Chondrocyte (in vitro differentiated cells): ENCODE data around the gene RASAL1. TPM values are rescaled to one million over a fixed set of nuclear protein-coding genes. Genes with fewer than 3 reads are reported as not detected.
"Not testable (repeated sequence)": the region's sequence is repeated elsewhere in the genome, so short reads cannot be mapped to it uniquely, and the experiment has no call there.

Source experiments
- DNase-seq: peaks from one replicate; pipeline ENCODE4 v3.0.0; 2021; ENCODE audit warnings: mixed read lengths, low spot score
- H3K27ac Mint-ChIP-seq: one replicate; pipeline ENCODE4 v1.8.0; 2021; ENCODE audit warnings: mild to moderate bottlenecking, moderate library complexity, mixed read lengths; ENCODE audit not compliant: unreplicated experiment
- H3K27me3 Mint-ChIP-seq: 2 replicates; pipeline ENCODE4 v1.8.0; 2021; ENCODE audit warnings: low read depth, mixed read lengths
- H3K36me3 Mint-ChIP-seq: 2 replicates; pipeline ENCODE4 v1.8.0; 2021; ENCODE audit warnings: low read depth, mixed read lengths
- H3K4me1 Mint-ChIP-seq: 2 replicates; pipeline ENCODE4 v1.8.0; 2021; ENCODE audit warnings: low read depth, mild to moderate bottlenecking, mixed read lengths
- H3K4me3 Mint-ChIP-seq: one replicate; pipeline ENCODE4 v1.8.0; 2021; ENCODE audit warnings: mild to moderate bottlenecking, moderate library complexity, mixed read lengths; ENCODE audit not compliant: unreplicated experiment
- H3K9me3 Mint-ChIP-seq: 2 replicates; pipeline ENCODE4 v1.8.0; 2021; ENCODE audit warnings: low read depth, mixed read lengths
- total RNA-seq: library from RNA; stranded (reverse); gene quantifications from 3 replicates; pipeline ENCODE4 v1.2.1, GENCODE V29; 2021
- TF ChIP-seq, protein P1 (sequence below): fragments of 200-600 bp; sonication (generic); IDR thresholded peaks from 2 replicates; pipeline ENCODE4 v1.5.0; 2021; ENCODE audit warnings: antibody characterized with exemption, mild to moderate bottlenecking, moderate library complexity

RASAL1 gene
- total RNA-seq, 1 donor from 2014 or later, result not detected

DNA sequence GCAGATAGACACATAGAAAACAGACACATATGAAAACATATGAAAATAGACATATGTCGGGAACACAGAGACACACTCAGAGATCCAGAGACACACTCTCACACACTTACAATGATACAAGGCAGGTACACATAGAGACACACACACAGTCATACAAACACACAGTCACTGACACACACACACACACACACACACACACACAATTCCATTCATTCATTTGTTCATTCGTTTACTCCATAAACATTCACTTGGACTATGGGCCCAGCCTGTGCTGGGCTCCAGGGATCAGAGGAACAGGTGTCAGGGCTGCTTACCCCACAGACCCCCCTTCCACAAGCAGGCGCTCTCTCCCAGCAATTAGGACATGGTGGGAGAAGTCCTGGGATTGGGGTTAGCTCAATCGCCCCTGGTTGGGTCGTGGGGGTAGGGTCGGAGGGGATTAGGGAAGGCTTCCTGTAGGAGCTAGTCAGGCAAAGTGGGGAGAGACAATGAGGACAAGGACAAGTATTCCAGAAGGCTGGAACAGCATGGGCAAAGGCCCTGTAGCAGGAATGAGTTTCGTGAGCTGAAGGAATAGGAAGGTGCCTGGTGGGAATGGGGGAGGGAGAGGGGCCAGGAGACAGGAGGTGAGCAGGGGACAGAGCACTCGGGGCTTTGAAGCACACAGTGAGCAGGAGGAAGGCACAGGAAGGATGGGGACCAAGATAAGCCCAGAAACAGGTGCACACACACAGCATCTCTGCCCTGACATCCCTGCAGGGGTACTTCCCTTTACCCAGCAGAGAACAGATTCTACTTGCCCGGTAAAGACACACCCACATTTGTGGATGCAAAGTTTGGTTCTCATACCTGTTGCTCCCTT, 6.5 kb downstream of the RASAL1 start:
- H3K27ac Mint-ChIP-seq, result no peak overlapping the region
- H3K9me3 Mint-ChIP-seq, result peaks cover 2% of the 10 kb centered on the region
- no peak for DNase-seq
- H3K4me3 Mint-ChIP-seq, result no peak overlapping the region
- TF ChIP-seq, protein P1, sequence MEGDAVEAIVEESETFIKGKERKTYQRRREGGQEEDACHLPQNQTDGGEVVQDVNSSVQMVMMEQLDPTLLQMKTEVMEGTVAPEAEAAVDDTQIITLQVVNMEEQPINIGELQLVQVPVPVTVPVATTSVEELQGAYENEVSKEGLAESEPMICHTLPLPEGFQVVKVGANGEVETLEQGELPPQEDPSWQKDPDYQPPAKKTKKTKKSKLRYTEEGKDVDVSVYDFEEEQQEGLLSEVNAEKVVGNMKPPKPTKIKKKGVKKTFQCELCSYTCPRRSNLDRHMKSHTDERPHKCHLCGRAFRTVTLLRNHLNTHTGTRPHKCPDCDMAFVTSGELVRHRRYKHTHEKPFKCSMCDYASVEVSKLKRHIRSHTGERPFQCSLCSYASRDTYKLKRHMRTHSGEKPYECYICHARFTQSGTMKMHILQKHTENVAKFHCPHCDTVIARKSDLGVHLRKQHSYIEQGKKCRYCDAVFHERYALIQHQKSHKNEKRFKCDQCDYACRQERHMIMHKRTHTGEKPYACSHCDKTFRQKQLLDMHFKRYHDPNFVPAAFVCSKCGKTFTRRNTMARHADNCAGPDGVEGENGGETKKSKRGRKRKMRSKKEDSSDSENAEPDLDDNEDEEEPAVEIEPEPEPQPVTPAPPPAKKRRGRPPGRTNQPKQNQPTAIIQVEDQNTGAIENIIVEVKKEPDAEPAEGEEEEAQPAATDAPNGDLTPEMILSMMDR, result no peak
- no peaks in the 10 kb centered on the region for H3K36me3 Mint-ChIP-seq
- no peaks in the 10 kb centered on the region for H3K4me1 Mint-ChIP-seq
- peaks cover 39% of the 10 kb centered on the region for H3K27me3 Mint-ChIP-seq

- no peak overlapping the region for H3K27ac Mint-ChIP-seq
- H3K4me3 Mint-ChIP-seq, result no peak overlapping the region
- peaks cover 9% of the 10 kb centered on the region for H3K9me3 Mint-ChIP-seq
- TF ChIP-seq, protein P1, result no peak
- H3K27me3 Mint-ChIP-seq, result peaks cover 43% of the 10 kb centered on the region
- H3K4me1 Mint-ChIP-seq, result no peaks in the 10 kb centered on the region
- DNase-seq, result no peak
- H3K36me3 Mint-ChIP-seq, result peaks cover 5% of the 10 kb centered on the region
Observed at GRCh38 chr12:113127791-113128199, 7.8 kb downstream of the RASAL1 start.

DNA sequence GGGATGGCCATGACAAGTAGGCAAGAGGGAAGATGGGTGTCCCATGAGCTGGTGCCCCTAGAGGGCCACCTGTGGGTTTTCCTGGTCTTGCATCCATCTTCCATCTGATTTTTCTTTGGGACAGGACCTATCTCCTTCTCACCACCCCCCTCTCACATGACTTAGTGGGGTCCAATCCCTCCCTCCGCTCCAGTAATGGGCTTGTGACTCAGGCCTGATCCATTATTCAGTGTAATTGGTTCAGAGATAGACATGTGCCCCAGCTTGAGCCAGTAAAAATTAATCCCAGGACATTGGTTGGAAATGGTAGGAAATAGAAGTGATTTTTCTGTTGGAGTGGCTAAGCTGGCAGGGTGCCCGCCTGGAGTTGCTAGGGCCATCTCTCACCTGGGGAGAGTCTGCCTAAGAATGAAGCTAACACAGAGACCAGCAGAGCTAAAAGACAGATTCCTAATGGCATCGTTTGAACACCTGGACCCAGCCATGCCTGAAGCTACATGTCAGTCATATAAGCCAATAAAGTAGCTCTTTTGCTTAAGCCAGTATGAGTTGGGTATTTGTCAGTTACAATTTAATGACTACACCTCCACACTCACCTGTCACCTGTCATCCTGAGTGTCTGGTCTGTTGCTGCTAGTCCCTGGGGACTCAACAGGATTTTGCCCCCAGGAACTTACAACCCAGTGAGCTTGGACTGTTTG, 14.7 kb downstream of the RASAL1 start:
- H3K27me3 Mint-ChIP-seq, result peaks cover 19% of the 10 kb centered on the region

GRCh38 chr12:113119980-113120669, 15.4 kb downstream of the RASAL1 start:
- Mint-ChIP-seq H3K36me3 (peaks cover 8% of the 10 kb centered on the region), H3K27ac (no peak overlapping the region), H3K9me3 (peaks cover 14% of the 10 kb centered on the region), H3K4me1 (no peaks in the 10 kb centered on the region), H3K27me3 (peaks cover 20% of the 10 kb centered on the region), H3K4me3 (no peak overlapping the region)
- TF ChIP-seq, protein P1, result no peak
- DNase-seq, result no peak

More for the DNA sequence above, 14.7 kb downstream of the RASAL1 start:
- H3K9me3 Mint-ChIP-seq, result peaks cover 16% of the 10 kb centered on the region
- H3K36me3 Mint-ChIP-seq, result peaks cover 8% of the 10 kb centered on the region
- no peak overlapping the region for H3K27ac Mint-ChIP-seq
- H3K4me3 Mint-ChIP-seq, result no peak overlapping the region
- H3K4me1 Mint-ChIP-seq, result no peaks in the 10 kb centered on the region
- no peak for DNase-seq
- TF ChIP-seq, protein P1, result no peak

- TF ChIP-seq, protein P1, result no peak
- H3K27me3 Mint-ChIP-seq, result peaks cover 24% of the 10 kb centered on the region
- H3K4me1 Mint-ChIP-seq, result no peaks in the 10 kb centered on the region
- no peak overlapping the region for H3K4me3 Mint-ChIP-seq
- no peak for DNase-seq
- peaks cover 10% of the 10 kb centered on the region for H3K9me3 Mint-ChIP-seq
- H3K27ac Mint-ChIP-seq, result no peak overlapping the region
- peaks cover 4% of the 10 kb centered on the region for H3K36me3 Mint-ChIP-seq
Observed at GRCh38 chr12:113118142-113118541, 17.4 kb downstream of the RASAL1 start.

- H3K27ac Mint-ChIP-seq, H3K4me3 Mint-ChIP-seq, H3K36me3 Mint-ChIP-seq, DNase-seq, H3K4me1 Mint-ChIP-seq, H3K9me3 Mint-ChIP-seq: not testable (repeated sequence)
- H3K27me3 Mint-ChIP-seq, result peaks cover 21% of the 10 kb centered on the region
Observed at GRCh38 chr12:113117684-113118083, 17.9 kb downstream of the RASAL1 start.
